ENCODE results near the gene TMTC2.

GRCh38 chr12:82930301-82930700 lies 243.6 kb downstream of the TMTC2 start:
- TF ChIP-seq ZFP41 (tag by site-specific recombination; IDR thresholded peaks at IDR 0.05; ENCODE audit: borderline replicate concordance) = no peak
- no peak for TF ChIP-seq ZNF510 (tag by site-specific recombination; IDR thresholded peaks at IDR 0.05; ENCODE audit: insufficient replicate concordance)
- TF ChIP-seq CTCF (tag by site-specific recombination; IDR thresholded peaks at IDR 0.05) = no peak
